Hematopoietic multipotent progenitor cell treated with erythropoietin and hydrocortisone succinate and interleukin-3 and kit ligand, for 15 days (in vitro differentiated cells): ENCODE measurements around the gene NOS2.
"Not testable (repeated sequence)": the region's sequence is repeated elsewhere in the genome, so short reads cannot be mapped to it uniquely, and the experiment has no call there.

ENCODE experiments used
- DNase-seq: peaks from one replicate; pipeline ENCODE4 v3.0.0-alpha.2; 2015; ENCODE audit warnings: low spot score

The NOS2 gene

GRCh38 chr17:27754549-27754948 is 45.8 kb downstream of the NOS2 start:
- DNase-seq = no peak

- not testable (repeated sequence) for DNase-seq
Measured at GRCh38 chr17:27753726-27754125, 46.6 kb downstream of the NOS2 start.

- not testable (repeated sequence) for DNase-seq
Measured at GRCh38 chr17:27752831-27753619, 47.3 kb downstream of the NOS2 start.

- no peak for DNase-seq
Measured at GRCh38 chr17:27751622-27752490, 48.5 kb downstream of the NOS2 start.

GRCh38 chr17:27751166-27751565 is 49.2 kb downstream of the NOS2 start:
- DNase-seq = no peak

- DNase-seq = not testable (repeated sequence)
Measured at GRCh38 chr17:27749562-27750150, 50.7 kb downstream of the NOS2 start.

GRCh38 chr17:27748360-27748825 is 51.9 kb downstream of the NOS2 start:
- DNase-seq = no peak

GRCh38 chr17:27747462-27748359 is 52.6 kb downstream of the NOS2 start:
- no peak for DNase-seq

GRCh38 chr17:27746881-27747280 is 53.4 kb downstream of the NOS2 start:
- DNase-seq = no peak

GRCh38 chr17:27746320-27746719 is 54.0 kb downstream of the NOS2 start:
- not testable (repeated sequence) for DNase-seq

- not testable (repeated sequence) for DNase-seq
Measured at GRCh38 chr17:27745207-27745830, 55.0 kb downstream of the NOS2 start.

- no peak for DNase-seq
Measured at GRCh38 chr17:27743281-27743885, 56.9 kb downstream of the NOS2 start.

- DNase-seq = no peak
Measured at GRCh38 chr17:27741971-27742575, 58.3 kb downstream of the NOS2 start.

GRCh38 chr17:27741361-27741861 is 58.9 kb downstream of the NOS2 start:
- DNase-seq = no peak

GRCh38 chr17:27740541-27740940 is 59.8 kb downstream of the NOS2 start:
- DNase-seq = not testable (repeated sequence)

GRCh38 chr17:27733773-27734172 is 66.6 kb downstream of the NOS2 start:
- no peak for DNase-seq

- DNase-seq = not testable (repeated sequence)
Measured at GRCh38 chr17:27732746-27733145, 67.6 kb downstream of the NOS2 start.

GRCh38 chr17:27725982-27726381 is 74.3 kb downstream of the NOS2 start:
- not testable (repeated sequence) for DNase-seq

- DNase-seq = no peak
Measured at GRCh38 chr17:27721797-27722196, 78.5 kb downstream of the NOS2 start.
